D721Med (cell line): ENCODE results near the gene ZFP36L1.

ENCODE experiments used
- DNase-seq: peaks from one replicate; pipeline ENCODE4 v3.0.0; 2011; ENCODE audit warnings: low spot score; ENCODE audit not compliant: insufficient read length
- FAIRE-seq: peaks from 2 replicates; lab custom pipeline; 2011; peaks lifted over from hg19 to GRCh38; lab: Jason Lieb, UNC
- TF ChIP-seq, protein P1 (sequence below): IDR thresholded peaks from 2 replicates; pipeline ENCODE4 v1.5.1; 2012; ENCODE audit warnings: mild to moderate bottlenecking, control low read depth; ENCODE audit not compliant: insufficient read depth; ENCODE audit errors: missing control alignments

ZFP36L1 gene

DNA sequence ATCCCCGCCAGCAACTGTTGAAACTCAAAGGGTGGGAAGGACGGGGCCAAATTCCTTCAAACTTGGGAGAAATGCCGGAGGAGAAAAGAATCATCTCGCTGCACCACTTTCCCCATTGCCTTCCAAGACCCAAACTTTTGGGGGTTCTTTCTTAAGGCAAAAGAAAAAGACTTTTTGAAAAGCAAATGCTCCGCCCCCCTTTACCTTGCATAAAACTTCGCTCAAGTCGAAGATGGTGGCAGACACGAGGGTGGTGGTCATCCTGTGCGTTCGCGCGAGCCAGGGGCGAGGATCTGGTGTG is 239 bp downstream of the ZFP36L1 start:
- TF ChIP-seq, protein P1, sequence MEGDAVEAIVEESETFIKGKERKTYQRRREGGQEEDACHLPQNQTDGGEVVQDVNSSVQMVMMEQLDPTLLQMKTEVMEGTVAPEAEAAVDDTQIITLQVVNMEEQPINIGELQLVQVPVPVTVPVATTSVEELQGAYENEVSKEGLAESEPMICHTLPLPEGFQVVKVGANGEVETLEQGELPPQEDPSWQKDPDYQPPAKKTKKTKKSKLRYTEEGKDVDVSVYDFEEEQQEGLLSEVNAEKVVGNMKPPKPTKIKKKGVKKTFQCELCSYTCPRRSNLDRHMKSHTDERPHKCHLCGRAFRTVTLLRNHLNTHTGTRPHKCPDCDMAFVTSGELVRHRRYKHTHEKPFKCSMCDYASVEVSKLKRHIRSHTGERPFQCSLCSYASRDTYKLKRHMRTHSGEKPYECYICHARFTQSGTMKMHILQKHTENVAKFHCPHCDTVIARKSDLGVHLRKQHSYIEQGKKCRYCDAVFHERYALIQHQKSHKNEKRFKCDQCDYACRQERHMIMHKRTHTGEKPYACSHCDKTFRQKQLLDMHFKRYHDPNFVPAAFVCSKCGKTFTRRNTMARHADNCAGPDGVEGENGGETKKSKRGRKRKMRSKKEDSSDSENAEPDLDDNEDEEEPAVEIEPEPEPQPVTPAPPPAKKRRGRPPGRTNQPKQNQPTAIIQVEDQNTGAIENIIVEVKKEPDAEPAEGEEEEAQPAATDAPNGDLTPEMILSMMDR = no peak
- no peak for FAIRE-seq
- DNase-seq = no peak

DNA sequence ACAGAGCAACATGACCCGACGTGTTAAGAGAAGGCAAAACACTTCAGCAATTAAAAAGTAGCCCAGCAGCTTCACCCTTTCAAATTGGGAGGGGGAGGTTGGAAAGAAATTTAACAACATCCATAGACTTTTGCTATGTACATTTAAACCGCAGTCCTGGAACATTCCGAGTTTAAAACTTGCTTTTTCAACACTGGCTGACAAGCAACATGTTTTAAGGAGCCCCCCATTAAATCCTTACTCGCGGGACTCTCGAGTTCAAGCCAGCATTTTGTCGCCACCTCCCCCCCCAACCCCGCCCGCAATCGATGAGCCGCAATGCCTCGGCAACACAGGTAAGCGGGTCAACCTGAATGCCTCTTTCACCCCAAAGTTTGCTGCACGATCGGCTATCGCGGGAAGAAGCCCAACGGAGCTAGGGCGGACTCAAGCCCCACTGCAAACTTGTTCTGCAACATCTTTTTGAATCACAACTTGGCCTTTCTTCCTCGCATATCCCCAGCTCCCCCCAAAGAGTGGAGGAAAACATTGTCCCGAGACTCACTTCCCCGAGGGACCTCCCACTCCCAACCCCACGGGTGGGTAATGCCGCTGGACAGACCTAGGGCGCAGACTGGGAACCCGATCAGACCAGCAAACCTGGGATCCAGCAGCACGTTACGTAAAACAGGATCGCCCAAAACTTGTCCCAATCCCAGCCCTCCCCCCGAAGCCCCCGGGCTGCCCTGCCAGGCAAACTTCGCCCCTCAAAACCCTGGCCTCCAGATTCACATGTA is 777 bp downstream of the ZFP36L1 start:
- DNase-seq (no peak), FAIRE-seq (no peak)

DNA sequence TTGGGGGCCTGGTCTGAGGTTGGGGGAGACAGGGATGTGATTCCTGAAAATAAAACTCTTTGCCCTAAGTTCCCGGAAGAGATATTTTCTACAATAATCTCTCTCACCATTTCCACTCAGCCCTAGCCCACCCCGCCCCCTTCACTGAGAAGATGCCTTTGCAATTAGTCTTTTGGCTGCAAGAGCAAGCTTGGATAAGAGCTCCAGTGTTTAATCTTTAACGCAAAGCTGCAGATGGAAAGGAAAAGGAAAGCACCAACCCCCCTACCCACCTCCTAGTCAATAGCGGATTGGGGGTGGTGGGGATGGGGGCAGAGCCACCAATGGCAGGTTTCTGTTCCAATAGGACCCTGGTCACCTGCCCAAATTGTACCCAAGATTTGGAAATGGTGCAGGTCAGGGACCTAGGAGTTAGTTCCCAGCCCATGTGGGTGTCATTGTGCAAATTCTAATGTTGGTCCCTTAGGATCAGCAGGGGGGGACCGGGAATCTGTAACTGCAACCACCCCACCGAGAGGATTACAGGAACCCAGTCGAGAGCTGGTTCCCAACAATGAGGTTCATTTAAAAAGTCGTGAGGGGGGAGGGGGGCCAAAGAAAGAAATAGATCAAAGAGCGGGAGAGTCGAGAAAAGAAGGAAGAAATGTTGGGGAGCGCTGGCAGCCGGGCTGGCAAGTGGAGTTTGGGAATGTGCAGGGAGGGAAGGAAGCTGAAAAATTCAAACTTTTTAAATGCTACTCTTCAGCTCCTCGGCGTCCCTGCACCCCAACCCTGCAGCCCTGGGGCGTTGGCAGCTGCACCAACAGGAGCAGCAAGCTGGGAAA is 1.6 kb downstream of the ZFP36L1 start:
- DNase-seq = no peak
- no peak for FAIRE-seq
- TF ChIP-seq, protein P1 = no peak

More for the DNA sequence above, 777 bp downstream of the ZFP36L1 start:
- TF ChIP-seq, protein P1 = no peak

DNA sequence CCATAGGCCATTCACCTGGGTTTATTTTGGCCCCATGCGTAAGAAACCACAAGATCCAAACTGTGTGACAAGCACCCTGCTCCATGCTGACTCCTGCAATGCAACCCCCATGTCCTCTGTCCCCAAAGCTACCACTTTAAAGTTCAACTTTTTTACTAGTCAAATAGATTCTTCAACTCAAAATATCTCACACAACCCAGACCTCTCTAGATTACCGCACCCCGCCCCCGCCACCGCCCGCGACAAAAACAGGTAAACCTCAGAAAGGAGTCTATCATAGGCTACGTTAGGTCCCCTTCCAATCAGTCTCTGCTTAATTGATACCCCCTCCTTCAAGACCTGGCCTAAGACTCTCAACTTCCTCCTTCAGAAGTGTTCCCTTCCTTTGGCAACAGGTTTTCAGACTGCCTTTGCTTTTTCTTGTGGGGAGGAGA is 2.2 kb downstream of the ZFP36L1 start:
- TF ChIP-seq, protein P1 = no peak
- DNase-seq (no peak), FAIRE-seq (no peak)

DNA sequence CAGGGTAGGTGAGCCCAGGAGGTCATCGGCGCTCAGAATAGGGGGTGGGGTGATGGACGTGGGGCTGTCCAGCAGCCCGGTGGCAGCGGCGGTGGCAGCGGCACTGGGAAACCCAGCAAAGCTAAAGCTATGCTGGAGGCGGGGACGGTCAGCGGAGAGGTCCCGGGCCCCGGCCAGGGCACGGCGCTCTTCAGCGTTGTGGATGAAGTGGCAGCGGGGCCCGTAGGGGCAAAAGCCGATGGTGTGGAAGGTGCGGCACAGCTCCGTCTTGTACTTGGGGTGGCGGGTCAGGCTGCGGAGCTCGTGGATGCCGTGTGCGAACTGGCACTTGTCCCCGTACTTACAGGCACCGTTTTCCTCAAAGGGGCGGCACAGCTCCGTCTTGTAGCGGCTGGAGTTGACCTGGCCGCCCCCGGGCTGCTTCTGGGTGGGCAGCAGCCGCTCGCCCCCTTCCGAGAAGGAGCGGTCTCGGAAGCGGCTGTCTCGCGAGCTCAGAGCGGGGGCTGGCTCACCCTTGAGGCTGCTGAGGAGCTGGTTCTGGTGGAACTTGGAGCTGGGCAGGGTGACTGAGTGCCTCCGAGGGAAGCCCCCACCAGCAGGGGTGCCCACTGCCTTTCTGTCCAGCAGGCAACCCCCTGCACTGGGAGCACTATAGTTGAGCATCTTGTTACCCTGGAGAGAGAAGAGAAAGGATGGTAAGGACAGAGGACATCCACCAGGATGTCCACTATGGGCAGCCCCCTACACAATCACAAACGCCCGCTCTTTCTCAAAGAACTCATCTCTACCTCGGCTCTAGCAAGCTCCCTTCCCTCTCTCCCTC is 2.8 kb downstream of the ZFP36L1 start:
- DNase-seq (no peak), FAIRE-seq (no peak)
- TF ChIP-seq, protein P1 = no peak

DNA sequence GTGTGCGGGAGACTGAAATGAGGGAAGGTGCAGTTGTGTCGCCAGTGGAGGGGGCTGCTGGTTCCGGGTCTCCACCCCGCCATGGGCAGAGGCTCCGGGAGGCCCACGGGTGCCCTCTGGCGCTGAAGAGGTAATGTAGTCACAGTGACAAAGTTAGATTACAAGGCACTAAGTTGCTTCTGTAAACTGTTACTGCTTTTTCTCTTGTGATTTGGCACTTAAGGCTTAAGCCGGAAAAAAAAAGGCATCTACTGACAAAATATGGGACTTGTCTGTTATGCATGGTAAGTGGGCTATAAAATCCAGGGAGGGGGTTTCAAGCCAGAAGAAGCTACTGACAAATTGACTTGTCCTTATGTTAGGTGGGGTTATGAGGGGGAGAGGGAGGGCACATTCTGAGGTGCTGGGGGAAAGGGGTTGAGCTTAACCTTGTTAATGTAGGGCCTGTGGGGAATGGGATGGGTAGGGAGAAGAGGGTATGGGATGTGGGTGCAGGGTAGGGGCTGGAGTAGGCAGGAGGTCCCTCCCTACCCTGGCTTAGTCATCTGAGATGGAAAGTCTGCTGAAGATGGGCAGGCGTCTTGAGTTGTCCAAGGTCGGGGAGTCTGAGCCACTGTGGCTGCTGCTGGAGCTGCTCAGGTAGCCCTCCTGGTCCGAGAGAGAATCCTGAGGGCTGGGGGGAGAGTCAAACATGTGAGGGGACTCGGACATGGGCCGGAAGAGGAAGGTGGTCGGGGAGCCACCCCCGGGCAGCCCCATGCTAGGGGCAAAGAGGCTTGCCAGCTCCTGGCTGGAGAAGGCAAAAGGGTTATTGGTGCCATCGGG is 3.7 kb downstream of the ZFP36L1 start:
- TF ChIP-seq, protein P1 = peak; percentile 84
- FAIRE-seq (no peak), DNase-seq (peak; percentile 66)
